ENCODE data around the gene WDR55.

- TF ChIP-seq POLR2A (IDR thresholded peaks at IDR 0.05; ENCODE audit: low read depth, low read length) (no peak), POLR2AphosphoS5 (IDR thresholded peaks at IDR 0.05; ENCODE audit: low read depth, low read length) (no peak)
Observed at GRCh38 chr5:140664030-140664358, 710 bp upstream of the WDR55 start.
